H1 (cell line): Measurements from ENCODE around the gene CCR3. TPM values are rescaled to one million over a fixed set of nuclear protein-coding genes. Genes with fewer than 3 reads are reported as not detected.

Source experiments
- CTCF ChIA-PET: fragments of 300-600 bp; sonication (Branson Sonifier 250); formaldehyde crosslinking; loops from one replicate; lab custom pipeline; 2021; ENCODE audit not compliant: partially characterized antibody; lab: Charles Lee
- POLR2A ChIA-PET: fragments of 300-600 bp; sonication (Branson Sonifier 250); formaldehyde crosslinking; loops from one replicate; lab custom pipeline; 2021; ENCODE audit warnings: inconsistent platforms; ENCODE audit not compliant: partially characterized antibody; lab: Charles Lee
- DNase-seq, 2 experiments: peaks; one replicate each; pipeline versions ENCODE4 v3.0.0 to v3.0.0-alpha.2; 2010 to 2022; ENCODE audit warnings: low spot score in 2 of 2, low read depth in 1 of 2, mixed read lengths in 1 of 2
- FAIRE-seq: peaks from 2 replicates; lab custom pipeline; 2011; peaks lifted over from hg19 to GRCh38; lab: Jason Lieb, UNC
- H2AFZ ChIP-seq: 2 replicates; pipeline ENCODE4 v1.8.1; 2012; ENCODE audit warnings: low read length, inconsistent platforms
- H2AK5ac ChIP-seq: 2 replicates; pipeline ENCODE4 v1.6.1; 2013; ENCODE audit warnings: low read depth, low read length
- H2BK120ac ChIP-seq: replicated peaks from 2 replicates; pipeline ENCODE3; 2013; ENCODE audit warnings: low read depth, low read length, inconsistent platforms
- H2BK12ac ChIP-seq: 2 replicates; pipeline ENCODE4 v1.6.1; 2013; ENCODE audit warnings: low read depth, low read length
- H2BK15ac ChIP-seq: 2 replicates; pipeline ENCODE4 v1.6.1; 2013; ENCODE audit warnings: low read length
- H2BK20ac ChIP-seq: 2 replicates; pipeline ENCODE4 v1.6.1; 2013; ENCODE audit warnings: low read length
- H2BK5ac ChIP-seq: 2 replicates; pipeline ENCODE4 v1.6.1; 2013; ENCODE audit warnings: low read depth, low read length
- H3K14ac ChIP-seq: 2 replicates; pipeline ENCODE4 v1.6.1; 2013; ENCODE audit warnings: inconsistent platforms; ENCODE audit not compliant: insufficient read length
- H3K18ac ChIP-seq: 2 replicates; pipeline ENCODE4 v1.6.1; 2013; ENCODE audit warnings: low read length; ENCODE audit errors: extremely low read depth
- H3K23ac ChIP-seq: 2 replicates; pipeline ENCODE4 v1.6.1; 2013; ENCODE audit warnings: inconsistent platforms; ENCODE audit not compliant: insufficient read length
- H3K23me2 ChIP-seq: 2 replicates; pipeline ENCODE4 v1.6.1; 2013; ENCODE audit warnings: low read depth, low read length
- H3K27ac ChIP-seq: 2 replicates; pipeline ENCODE4 v1.6.1; 2011; ENCODE audit warnings: low read depth, low read length, inconsistent platforms
- H3K27me3 ChIP-seq, 4 experiments: replicated peaks in 1 of 4; 1 replicate in 1 of 4; 2 replicates in 3 of 4; pipeline versions ENCODE4 v1.6.1 to v1.8.1; 2011 to 2013; ENCODE audit warnings: low read length in 3 of 4, mild to moderate bottlenecking in 3 of 4, inconsistent platforms in 2 of 4, mixed read lengths in 2 of 4, moderate library complexity in 1 of 4; ENCODE audit not compliant: control insufficient read depth in 3 of 4, insufficient read depth in 3 of 4; ENCODE audit errors: extremely low read depth in 1 of 4
- H3K36me3 ChIP-seq, 4 experiments: 2 replicates each; pipeline versions ENCODE4 v1.6.1 to v1.8.1; 2011 to 2013; ENCODE audit warnings: mild to moderate bottlenecking in 4 of 4, low read length in 3 of 4, moderate library complexity in 2 of 4, control low read depth in 1 of 4, inconsistent platforms in 1 of 4; ENCODE audit not compliant: insufficient read depth in 4 of 4, control insufficient read depth in 2 of 4
- H3K4ac ChIP-seq: replicated peaks from 2 replicates; pipeline ENCODE3; 2013; ENCODE audit warnings: low read length, low read depth, mixed read lengths, inconsistent platforms; ENCODE audit not compliant: insufficient read length
- H3K4me1 ChIP-seq, 4 experiments: replicated peaks in 1 of 4; 1 replicate in 1 of 4; 2 replicates in 3 of 4; pipeline versions ENCODE4 v1.6.1 to v1.8.1; 2011 to 2013; ENCODE audit warnings: low read length in 3 of 4, inconsistent platforms in 2 of 4, mixed read lengths in 1 of 4; ENCODE audit not compliant: insufficient read depth in 4 of 4, control insufficient read depth in 3 of 4
- H3K4me2 ChIP-seq, 2 experiments: 2 replicates each; pipeline versions ENCODE4 v1.6.1 to v1.8.1; 2011 to 2013; ENCODE audit warnings: low read depth in 2 of 2, low read length in 2 of 2, control low read depth in 1 of 2, inconsistent platforms in 1 of 2, mild to moderate bottlenecking in 1 of 2; ENCODE audit not compliant: insufficient read depth in 1 of 2
- H3K4me3 ChIP-seq, 4 experiments: fragments of 200-600, 300-600 bp in 1 of 4; sonication (generic), shearing (Covaris generic), sonication (Bioruptor Twin) in 1 of 4; 2 replicates each; pipeline versions ENCODE4 v1.5.1 to v1.8.1; 2011 to 2016; ENCODE audit warnings: low read length in 4 of 4, low read depth in 3 of 4, control low read depth in 2 of 4, inconsistent platforms in 2 of 4, mild to moderate bottlenecking in 2 of 4, mixed read lengths in 1 of 4, moderate library complexity in 1 of 4; ENCODE audit not compliant: insufficient read depth in 2 of 4; ENCODE audit errors: extremely low read depth in 1 of 4
- H3K56ac ChIP-seq: replicated peaks from 2 replicates; pipeline ENCODE3; 2013; ENCODE audit warnings: low read depth, mild to moderate bottlenecking, mixed read lengths, low read length, inconsistent platforms; ENCODE audit not compliant: insufficient read length
- H3K79me1 ChIP-seq: 2 replicates; pipeline ENCODE4 v1.6.1; 2013; ENCODE audit warnings: low read depth, low read length, control low read depth
- H3K79me2 ChIP-seq, 2 experiments: 2 replicates each; pipeline versions ENCODE4 v1.6.1 to v1.8.1; 2012 to 2013; ENCODE audit warnings: low read length in 2 of 2, mild to moderate bottlenecking in 2 of 2, inconsistent platforms in 1 of 2; ENCODE audit not compliant: insufficient read depth in 2 of 2, control insufficient read depth in 1 of 2
- H3K9ac ChIP-seq, 4 experiments: replicated peaks in 1 of 4; 1 replicate in 1 of 4; 2 replicates in 3 of 4; pipeline versions ENCODE4 v1.6.1 to v1.8.1; 2011 to 2013; ENCODE audit warnings: low read depth in 3 of 4, low read length in 3 of 4, control low read depth in 2 of 4, mild to moderate bottlenecking in 2 of 4, moderate library complexity in 2 of 4, inconsistent platforms in 1 of 4; ENCODE audit errors: extremely low read depth in 1 of 4
- H3K9me3 ChIP-seq, 2 experiments: 2 replicates each; pipeline versions ENCODE4 v1.6.1 to v1.8.1; 2012 to 2013; ENCODE audit warnings: mild to moderate bottlenecking in 2 of 2, moderate library complexity in 2 of 2, control low read depth in 1 of 2, inconsistent platforms in 1 of 2, low read depth in 1 of 2, low read length in 1 of 2, mixed read lengths in 1 of 2; ENCODE audit not compliant: insufficient read depth in 2 of 2
- H4K20me1 ChIP-seq, 2 experiments: replicated peaks in 1 of 2; 2 replicates each; pipeline versions ENCODE3 to v1.8.1; 2011 to 2013; ENCODE audit warnings: inconsistent platforms in 2 of 2, low read length in 2 of 2, mild to moderate bottlenecking in 1 of 2; ENCODE audit not compliant: insufficient read depth in 2 of 2, control insufficient read depth in 1 of 2
- H4K5ac ChIP-seq: 2 replicates; pipeline ENCODE4 v1.6.1; 2013; ENCODE audit warnings: low read length, low read depth, mixed read lengths, inconsistent platforms; ENCODE audit not compliant: insufficient read length
- H4K8ac ChIP-seq: 2 replicates; pipeline ENCODE4 v1.8.0; 2013; ENCODE audit warnings: mild to moderate bottlenecking, moderate library complexity, low read length, inconsistent platforms; ENCODE audit not compliant: insufficient read depth; ENCODE audit errors: extremely low read depth
- H4K91ac ChIP-seq: replicated peaks from 2 replicates; pipeline ENCODE3; 2013; ENCODE audit warnings: low read length, mixed read lengths, inconsistent platforms; ENCODE audit not compliant: insufficient read length
- CBX5 ChIP-seq: fragments of 300-800, 300-1000 bp; sonication (generic); IDR thresholded peaks from 2 replicates; pipeline ENCODE4 v1.7.1; 2016; ENCODE audit warnings: antibody characterized with exemption, low read length, low read depth
- CREB1 ChIP-seq: IDR thresholded peaks from 2 replicates; pipeline ENCODE4 v1.6.1; 2012; ENCODE audit warnings: inconsistent platforms
- EZH2 ChIP-seq: fragments of 200-600 bp; sonication (generic); IDR thresholded peaks from 2 replicates; pipeline ENCODE4 v1.7.1; 2012; ENCODE audit warnings: low read depth, mild to moderate bottlenecking, moderate library complexity, low read length, inconsistent platforms; ENCODE audit not compliant: severe bottlenecking
- FOSL1 ChIP-seq: IDR thresholded peaks from 2 replicates; pipeline ENCODE4 v1.6.1; 2011; ENCODE audit warnings: mild to moderate bottlenecking, low read depth, low read length, moderate library complexity; ENCODE audit not compliant: insufficient read depth
- HDAC6 ChIP-seq: IDR thresholded peaks from one replicate; pipeline ENCODE4 v1.7.1; 2012; ENCODE audit warnings: low read depth, mild to moderate bottlenecking, inconsistent platforms, low read length, moderate library complexity
- KDM4A ChIP-seq: IDR thresholded peaks from one replicate; pipeline ENCODE4 v1.7.1; 2012; ENCODE audit warnings: low read depth, mild to moderate bottlenecking, moderate library complexity, low read length, inconsistent platforms; ENCODE audit not compliant: severe bottlenecking
- POLR2A ChIP-seq, 2 experiments: IDR thresholded peaks; 1 replicate in 1 of 2; 2 replicates in 1 of 2; pipeline ENCODE4 v1.6.1; 2011; ENCODE audit warnings: low read depth in 2 of 2, low read length in 2 of 2, mild to moderate bottlenecking in 2 of 2; ENCODE audit errors: control extremely low read depth in 1 of 2
- POLR2AphosphoS5 ChIP-seq: IDR thresholded peaks from 2 replicates; pipeline ENCODE4 v1.6.1; 2011; ENCODE audit warnings: low read depth, low read length
- SP2 ChIP-seq: IDR thresholded peaks from 2 replicates; pipeline ENCODE4 v1.6.1; 2012; ENCODE audit warnings: mild to moderate bottlenecking, low read length, inconsistent platforms
- SUZ12 ChIP-seq: fragments of 200-600 bp; sonication (generic); IDR thresholded peaks from 2 replicates; pipeline ENCODE4 v1.6.1; 2012; ENCODE audit warnings: mild to moderate bottlenecking, inconsistent platforms, low read length, moderate library complexity, mixed read lengths
- TEAD4 ChIP-seq: IDR thresholded peaks from 2 replicates; pipeline ENCODE4 v1.6.1; 2012; ENCODE audit warnings: low read depth, low read length, inconsistent platforms, mixed read lengths
- ZNF274 ChIP-seq: IDR thresholded peaks from 2 replicates; pipeline ENCODE4 v1.7.0; 2012; ENCODE audit warnings: low read length, borderline replicate concordance; ENCODE audit errors: extremely low read depth
- WGBS, 2 experiments: shearing (Covaris generic) in 1 of 2; methylation state at CpG; one replicate each; pipeline versions ENCODE4 v1.1.6 to v1.1.7; 2013 to 2015; ENCODE audit warnings: low lambda C conversion rate in 2 of 2, mixed read lengths in 2 of 2, inconsistent platforms in 1 of 2, low coverage in 1 of 2, missing lambda C conversion rate in 1 of 2; ENCODE audit not compliant: insufficient replicate concordance in 2 of 2, insufficient coverage in 1 of 2, insufficient read length in 1 of 2; ENCODE audit errors: extremely low coverage in 1 of 2, missing lambda C conversion rate in 1 of 2; 5-methylcytosine and 5-hydroxymethylcytosine counted together
- polyA plus RNA-seq, 7 experiments: library from polyadenylated mRNA; depleted of rRNA in 3 of 7; stranded (reverse) in 5 of 7; unstranded in 2 of 7; fragments of >200 nt in 5 of 7; fragments of 200-250 nt in 2 of 7; gene quantifications; 1 replicate in 5 of 7; 2 replicates in 1 of 7; 4 replicates in 1 of 7; pipeline versions ENCODE4 v1.2.1 to v1.2.3, GENCODE V29; 2011 to 2013; ENCODE audit warnings: missing spikeins in 2 of 7, mixed read lengths in 2 of 7
- total RNA-seq: library from RNA; stranded (reverse); fragmentation: NEBNext Ultra II Directional; extraction: Animal tissue kit (Norgen Biotek cat#: 25700); gene quantifications from 2 replicates; pipeline ENCODE4 v1.2.1, GENCODE V29; 2021

The CCR3 gene
- total and polyA plus RNA-seq, 2 of the 8 experiments (the other 6 are each of a cell fraction or from before 2014, with no cell fraction given): not detected

DNA sequence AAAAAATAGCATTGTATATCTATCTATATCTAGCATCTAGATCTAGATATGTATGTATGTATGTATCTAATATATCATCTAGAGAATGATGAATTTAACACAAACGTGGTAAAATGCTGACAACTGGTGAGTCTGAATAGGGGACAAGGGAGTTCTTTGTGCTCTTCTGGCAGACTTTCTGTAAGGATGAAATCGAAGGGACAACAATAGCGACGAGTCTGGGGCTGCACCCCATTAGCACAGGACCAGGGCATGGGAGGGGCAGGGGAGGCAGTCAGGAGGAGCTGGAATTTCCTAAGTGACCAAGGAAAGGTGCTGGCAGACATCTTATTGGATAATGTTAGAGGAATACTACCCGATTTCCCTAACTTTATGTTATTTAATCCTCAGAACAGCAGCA, 42.0 kb upstream of the CCR3 start:
- no peak overlapping the region for H3K4me2 ChIP-seq
- H4K5ac ChIP-seq: no peak overlapping the region
- H2BK20ac ChIP-seq: no peak overlapping the region
- no peak overlapping the region for H3K18ac ChIP-seq
- no peaks in the 10 kb centered on the region for H3K27me3 ChIP-seq
- H4K91ac ChIP-seq: no peak overlapping the region
- no peak overlapping the region for H3K14ac ChIP-seq
- DNase-seq (no peak), FAIRE-seq (no peak)
- no peak overlapping the region for H2AFZ ChIP-seq
- no peak overlapping the region for H3K56ac ChIP-seq
- H2BK12ac ChIP-seq: no peak overlapping the region
- no peak overlapping the region for H3K23ac ChIP-seq
- H3K4me1 ChIP-seq: no peaks in the 10 kb centered on the region
- no peaks in the 10 kb centered on the region for H3K9me3 ChIP-seq
- no peak overlapping the region for H2AK5ac ChIP-seq
- no peaks in the 10 kb centered on the region for H4K20me1 ChIP-seq
- no peak overlapping the region for H2BK5ac ChIP-seq
- no peak overlapping the region for H4K8ac ChIP-seq
- TF ChIP-seq ZNF274: no peak
- TF ChIP-seq POLR2A (IDR thresholded peaks at IDR 0.05; ENCODE audit: control extremely low read depth in 1 of 2, low read depth in 2 of 2, low read length in 2 of 2): no peak
- no peak for TF ChIP-seq EZH2
- TF ChIP-seq POLR2AphosphoS5: no peak
- no peak for TF ChIP-seq SP2
- no peak for TF ChIP-seq FOSL1
- no peak for TF ChIP-seq TEAD4
- no peak for TF ChIP-seq CREB1
- TF ChIP-seq KDM4A: no peak
- no peak for TF ChIP-seq HDAC6
- TF ChIP-seq SUZ12: no peak
- no peak for TF ChIP-seq CBX5
- no peaks in the 10 kb centered on the region for H3K79me1 ChIP-seq
- no peaks in the 10 kb centered on the region for H3K23me2 ChIP-seq
- ChIA-PET CTCF (interaction anchor here (1.0 to 2.6 kb wide), 3 partner anchors 14 to 170 kb away, joined by 3 to 11 read pairs (median 4); partner anchors contain the start of gene CCR5), POLR2A (no interaction called here)
- no peak overlapping the region for H2BK15ac ChIP-seq
- H3K27ac ChIP-seq: no peak overlapping the region
- 80% methylated on average over 5 of the region's 5 CpGs; no CpG with 5 or more reads in 1 of the 2 experiments for WGBS, 2 experiments
- H3K36me3 ChIP-seq: no peaks in the 10 kb centered on the region
- no peak overlapping the region for H2BK120ac ChIP-seq
- no peaks in the 10 kb centered on the region for H3K79me2 ChIP-seq
- no peak overlapping the region for H3K4me3 ChIP-seq
- H3K4ac ChIP-seq: no peak overlapping the region
- H3K9ac ChIP-seq: no peak overlapping the region
